Loucy (cell line): ENCODE measurements around the gene ASIC2.

ENCODE experiments used
- H2AFZ ChIP-seq: fragments of 200-600 bp; sonication (generic); 2 replicates; pipeline ENCODE4 v1.6.0; 2016; ENCODE audit warnings: antibody characterized with exemption, mild to moderate bottlenecking, low read length, moderate library complexity
- H3F3A ChIP-seq: fragments of 200-600 bp; 2 replicates; pipeline ENCODE4 v1.6.0; 2016; ENCODE audit warnings: antibody characterized with exemption, low read depth, mild to moderate bottlenecking
- H3K27me3 ChIP-seq: fragments of 200-600 bp; sonication (generic); 2 replicates; pipeline ENCODE4 v1.6.1; 2014; ENCODE audit warnings: low read length, mild to moderate bottlenecking; ENCODE audit not compliant: insufficient read depth, poor library complexity, severe bottlenecking
- H3K36me3 ChIP-seq: fragments of 200-600 bp; sonication (generic); 2 replicates; pipeline ENCODE4 v1.6.1; 2016; ENCODE audit warnings: low read length; ENCODE audit not compliant: insufficient read depth
- H3K4me1 ChIP-seq: fragments of 200-600 bp; sonication (generic); 2 replicates; pipeline ENCODE4 v1.5.1; 2014; ENCODE audit warnings: low read length, mild to moderate bottlenecking; ENCODE audit not compliant: insufficient read depth, poor library complexity, severe bottlenecking
- H3K4me2 ChIP-seq: fragments of 200-600 bp; sonication (generic); 2 replicates; pipeline ENCODE4 v1.6.0; 2014; ENCODE audit warnings: antibody characterized with exemption, low read length, low read depth, mild to moderate bottlenecking; ENCODE audit not compliant: poor library complexity, severe bottlenecking
- H3K4me3 ChIP-seq: fragments of 200-600 bp; sonication (generic); 2 replicates; pipeline ENCODE4 v1.5.1; 2014; ENCODE audit warnings: low read length, mild to moderate bottlenecking, mixed read lengths; ENCODE audit not compliant: poor library complexity, severe bottlenecking
- H3K79me2 ChIP-seq: fragments of 200-600 bp; sonication (generic); 2 replicates; pipeline ENCODE4 v1.6.1; 2014; ENCODE audit warnings: low read length; ENCODE audit not compliant: insufficient read depth
- H3K9ac ChIP-seq: fragments of 200-600 bp; sonication (generic); 2 replicates; pipeline ENCODE4 v1.6.0; 2014; ENCODE audit warnings: mild to moderate bottlenecking, low read depth, low read length, moderate library complexity; ENCODE audit not compliant: poor library complexity, severe bottlenecking
- H3K9me2 ChIP-seq: fragments of 200-600 bp; sonication (generic); replicated peaks from 2 replicates; pipeline ENCODE4 v1.6.1; 2016; ENCODE audit warnings: low read depth, low read length, mixed read lengths
- H3K9me3 ChIP-seq: fragments of 200-600 bp; sonication (generic); 2 replicates; pipeline ENCODE4 v1.6.1; 2014; ENCODE audit warnings: mild to moderate bottlenecking, antibody characterized with exemption, low read length, low read depth; ENCODE audit not compliant: insufficient read depth
- H4K20me1 ChIP-seq: fragments of 200-600 bp; sonication (generic); 2 replicates; pipeline ENCODE4 v1.6.0; 2014; ENCODE audit warnings: antibody characterized with exemption, low read length, mild to moderate bottlenecking; ENCODE audit not compliant: insufficient read depth, poor library complexity, severe bottlenecking
- EZH2phosphoT487 ChIP-seq: fragments of 200-600 bp; IDR thresholded peaks from 2 replicates; pipeline ENCODE4 v1.6.1; 2018; ENCODE audit warnings: antibody characterized with exemption, mild to moderate bottlenecking, moderate library complexity, borderline replicate concordance
- TF ChIP-seq, protein P1 (sequence below): fragments of 200-600 bp; sonication (generic); conservative IDR thresholded peaks from 2 replicates; pipeline ENCODE4 v1.5.1; 2014; ENCODE audit warnings: mild to moderate bottlenecking, antibody characterized with exemption, low read length

Gene ASIC2

DNA sequence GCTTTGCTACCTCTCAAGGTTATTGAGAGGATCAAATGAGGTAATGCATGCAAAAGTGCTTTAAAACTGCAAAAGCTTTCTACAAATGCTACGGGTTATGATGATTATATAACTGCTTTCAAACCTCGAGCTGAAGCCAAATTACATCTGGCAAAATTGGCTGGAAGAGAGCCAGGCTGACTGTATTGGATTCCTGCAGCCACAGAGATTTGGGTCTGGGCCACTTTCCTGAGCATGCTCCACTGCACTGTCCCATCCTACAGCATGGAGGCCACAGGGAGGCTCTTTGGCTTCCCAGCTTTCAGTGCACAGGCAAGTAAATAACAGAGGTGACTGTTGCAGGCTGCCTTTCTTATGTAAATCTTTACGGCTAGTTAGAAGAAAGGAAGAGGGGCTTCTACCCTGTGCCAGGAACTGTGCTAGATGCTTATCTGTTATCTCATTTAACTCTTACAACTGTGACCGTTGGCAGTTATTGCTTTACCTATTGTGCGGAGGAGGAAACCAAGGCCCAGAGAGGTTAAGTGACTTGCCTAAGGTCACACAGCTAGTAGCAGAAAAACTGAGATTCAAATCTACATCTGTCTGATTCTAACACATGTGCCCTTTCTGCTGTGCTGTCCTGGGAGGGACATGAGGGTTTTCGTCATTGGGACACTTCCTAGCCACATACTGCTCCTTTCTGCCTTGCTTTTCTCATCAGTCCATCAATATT is 179.7 kb downstream of the ASIC2 start:
- Histone ChIP-seq H3K9me3 (no peaks in the 10 kb centered on the region; the same call in 1 of the 2 replicates), H3K4me1 (no peaks in the 10 kb centered on the region), H3K9me2 (no peaks in the 10 kb centered on the region), H3K4me2 (no peak overlapping the region), H3K79me2 (no peaks in the 10 kb centered on the region), H3K27me3 (no peaks in the 10 kb centered on the region), H3F3A (no peaks in the 10 kb centered on the region), H3K4me3 (no peak overlapping the region), H2AFZ (no peak overlapping the region), H3K9ac (no peak overlapping the region), H3K36me3 (no peaks in the 10 kb centered on the region), H4K20me1 (no peaks in the 10 kb centered on the region)
- TF ChIP-seq, protein P1, sequence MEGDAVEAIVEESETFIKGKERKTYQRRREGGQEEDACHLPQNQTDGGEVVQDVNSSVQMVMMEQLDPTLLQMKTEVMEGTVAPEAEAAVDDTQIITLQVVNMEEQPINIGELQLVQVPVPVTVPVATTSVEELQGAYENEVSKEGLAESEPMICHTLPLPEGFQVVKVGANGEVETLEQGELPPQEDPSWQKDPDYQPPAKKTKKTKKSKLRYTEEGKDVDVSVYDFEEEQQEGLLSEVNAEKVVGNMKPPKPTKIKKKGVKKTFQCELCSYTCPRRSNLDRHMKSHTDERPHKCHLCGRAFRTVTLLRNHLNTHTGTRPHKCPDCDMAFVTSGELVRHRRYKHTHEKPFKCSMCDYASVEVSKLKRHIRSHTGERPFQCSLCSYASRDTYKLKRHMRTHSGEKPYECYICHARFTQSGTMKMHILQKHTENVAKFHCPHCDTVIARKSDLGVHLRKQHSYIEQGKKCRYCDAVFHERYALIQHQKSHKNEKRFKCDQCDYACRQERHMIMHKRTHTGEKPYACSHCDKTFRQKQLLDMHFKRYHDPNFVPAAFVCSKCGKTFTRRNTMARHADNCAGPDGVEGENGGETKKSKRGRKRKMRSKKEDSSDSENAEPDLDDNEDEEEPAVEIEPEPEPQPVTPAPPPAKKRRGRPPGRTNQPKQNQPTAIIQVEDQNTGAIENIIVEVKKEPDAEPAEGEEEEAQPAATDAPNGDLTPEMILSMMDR = no peak
- no peak for TF ChIP-seq EZH2phosphoT487

DNA sequence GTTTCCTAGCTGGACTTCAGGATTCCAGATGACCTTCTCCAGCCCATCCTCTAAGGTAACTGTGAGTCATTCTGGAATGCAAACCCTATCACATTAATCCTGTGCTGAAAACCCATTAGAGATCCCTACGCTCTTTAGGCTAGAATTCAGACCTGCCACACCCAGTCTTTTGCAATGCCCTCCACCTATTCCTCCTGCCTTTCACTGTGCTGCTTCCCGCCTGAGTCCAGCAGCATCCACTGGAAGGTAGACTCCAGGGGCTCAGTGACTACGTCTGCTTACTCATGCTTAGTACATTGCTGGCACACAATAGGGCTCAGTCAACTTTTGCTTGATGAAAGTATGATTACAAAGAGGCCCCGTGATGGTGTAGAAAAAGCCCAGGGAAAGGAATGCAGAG is 180.3 kb downstream of the ASIC2 start:
- Histone ChIP-seq H3K4me2 (no peak overlapping the region), H3K79me2 (no peaks in the 10 kb centered on the region)

DNA sequence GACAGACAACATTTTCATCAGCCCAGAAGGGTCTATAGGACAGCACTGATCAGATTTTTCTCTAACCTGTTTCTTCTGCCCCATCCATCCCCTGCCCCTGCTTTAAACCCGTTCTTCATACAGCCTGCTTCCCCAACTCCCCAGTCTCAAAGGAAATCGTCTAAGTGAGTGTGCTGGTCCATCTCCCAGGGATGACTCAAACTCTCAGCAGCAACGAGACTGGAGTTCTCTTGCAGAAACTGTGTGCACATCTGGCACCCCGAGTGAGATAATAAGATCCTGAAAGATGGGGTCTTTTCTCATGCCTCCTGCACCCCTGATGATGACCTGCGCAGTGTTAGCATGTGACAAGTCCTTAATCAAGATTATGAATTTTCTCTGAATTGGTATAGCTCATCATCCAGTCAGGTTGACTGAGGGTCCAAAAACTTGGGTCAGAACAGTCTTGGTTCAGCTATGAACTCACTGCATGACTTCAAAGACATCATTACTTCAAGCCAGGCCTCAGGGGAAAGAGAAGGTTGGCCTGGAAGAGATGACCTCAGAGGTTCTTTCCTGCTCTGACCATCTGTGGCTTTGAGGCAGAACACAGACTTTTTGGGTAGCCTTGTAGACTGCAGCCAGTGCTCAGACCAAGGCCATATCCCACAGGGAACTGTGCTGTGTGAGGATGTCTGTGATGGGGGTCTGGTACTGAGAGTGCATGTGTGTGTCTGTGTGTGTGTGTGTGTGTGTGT is 183.6 kb downstream of the ASIC2 start:
- no peaks in the 10 kb centered on the region for H3K27me3 ChIP-seq
- H3K4me2 ChIP-seq = no peak overlapping the region
- H3K4me3 ChIP-seq = no peak overlapping the region
- H3K9me2 ChIP-seq = no peaks in the 10 kb centered on the region
- H2AFZ ChIP-seq = no peak overlapping the region
- H4K20me1 ChIP-seq = no peaks in the 10 kb centered on the region
- no peaks in the 10 kb centered on the region for H3K4me1 ChIP-seq
- TF ChIP-seq, protein P1 = no peak
- TF ChIP-seq EZH2phosphoT487 = no peak
- no peak overlapping the region for H3K9ac ChIP-seq
- no peaks in the 10 kb centered on the region for H3K36me3 ChIP-seq
- H3F3A ChIP-seq = no peaks in the 10 kb centered on the region
- peaks cover 3% of the 10 kb centered on the region; the same call in 1 of the 2 replicates for H3K9me3 ChIP-seq
- H3K79me2 ChIP-seq = no peaks in the 10 kb centered on the region

More for the DNA sequence above, 180.3 kb downstream of the ASIC2 start:
- TF ChIP-seq, protein P1 = no peak
- no peak for TF ChIP-seq EZH2phosphoT487
- H3K36me3 ChIP-seq = no peaks in the 10 kb centered on the region
- H3K27me3 ChIP-seq = no peaks in the 10 kb centered on the region
- no peak overlapping the region for H3K4me3 ChIP-seq
- H3K4me1 ChIP-seq = no peaks in the 10 kb centered on the region
- H3F3A ChIP-seq = no peaks in the 10 kb centered on the region
- no peaks in the 10 kb centered on the region for H4K20me1 ChIP-seq
- H3K9me2 ChIP-seq = no peaks in the 10 kb centered on the region
- H3K9ac ChIP-seq = no peak overlapping the region
- no peak overlapping the region for H2AFZ ChIP-seq
- H3K9me3 ChIP-seq = no peaks in the 10 kb centered on the region; the same call in 1 of the 2 replicates
